Measurements from ENCODE around the gene IGSF21. TPM values are rescaled to one million over a fixed set of nuclear protein-coding genes. Genes with fewer than 3 reads are reported as not detected.

Gene IGSF21
- total RNA-seq, 1 experiment from 2014 or later: 5.2 TPM

GRCh38 chr1:18244762-18245161 lies 137.2 kb downstream of the IGSF21 start:
- no peaks in the 10 kb centered on the region for H3K23me2 ChIP-seq (ENCODE audit: insufficient read length, low read depth, low read length, poor library complexity, severe bottlenecking)
- H3T11ph ChIP-seq (ENCODE audit: low read length): no peak overlapping the region
- Mint-ChIP-seq H3K27ac (no peak overlapping the region), H3K4me3 (no peak overlapping the region), H3K27me3 (ENCODE audit: low read depth) (peaks cover 2% of the 10 kb centered on the region; the same call in 1 of the 2 replicates), H3K4me1 (peaks cover 7 to 13% of the 10 kb centered on the region in 2 experiments), H3K36me3 (ENCODE audit: insufficient read depth in 1 of 3, low read depth in 3 of 3) (no peaks in the 10 kb centered on the region), H3K9me3 (no peaks in the 10 kb centered on the region)
- no peak overlapping the region for H3K9ac ChIP-seq (ENCODE audit: extremely low read depth, insufficient read length, low read length)
- no peak overlapping the region for H2AK5ac ChIP-seq (ENCODE audit: insufficient read length, low read length)
- H2BK15ac ChIP-seq (ENCODE audit: low read depth, low read length): no peak overlapping the region
- no peak overlapping the region for H2BK5ac ChIP-seq (ENCODE audit: insufficient read length, low read length)
- no CpG with 5 or more reads among the region's 1 CpG for WGBS (ENCODE audit: extremely low coverage, insufficient read length, low lambda C conversion rate)
- H3K79me2 ChIP-seq (ENCODE audit: insufficient read depth, low read length): no peaks in the 10 kb centered on the region
- no peaks in the 10 kb centered on the region for H3K9me3 ChIP-seq (ENCODE audit: control insufficient read depth, low read depth, low read length)
- no peak overlapping the region for H2AFZ ChIP-seq (ENCODE audit: low read length)
- H3K18ac ChIP-seq (ENCODE audit: insufficient read length, low read depth, low read length): no peak overlapping the region
- no peak overlapping the region for H2BK12ac ChIP-seq (ENCODE audit: insufficient read length, low read depth, low read length)
- H2BK120ac ChIP-seq (ENCODE audit: low read depth, low read length, poor library complexity, severe bottlenecking): no peak overlapping the region
- no peaks in the 10 kb centered on the region for H3K4me1 ChIP-seq (ENCODE audit: insufficient read depth, low read length)
- no peak overlapping the region for H4K8ac ChIP-seq (replicated peaks; ENCODE audit: insufficient read length, low read depth, low read length)
- H3K4ac ChIP-seq (ENCODE audit: low read depth, low read length): no peak overlapping the region
- no peak overlapping the region for H3K4me2 ChIP-seq (ENCODE audit: insufficient read depth, insufficient read length, low read length)
- H3K27ac ChIP-seq (ENCODE audit: insufficient read length, low read depth, low read length): no peak overlapping the region
- H3K79me1 ChIP-seq (ENCODE audit: insufficient read depth, low read depth, low read length, poor library complexity, severe bottlenecking): no peaks in the 10 kb centered on the region
- H3K56ac ChIP-seq (ENCODE audit: insufficient read length, low read depth, low read length): no peak overlapping the region
- no peak for DNase-seq
- H4K20me1 ChIP-seq (ENCODE audit: control insufficient read depth, insufficient read depth, insufficient read length): no peaks in the 10 kb centered on the region
- H3K23ac ChIP-seq (ENCODE audit: insufficient read length, low read depth, low read length): no peak overlapping the region
- no peak overlapping the region for H4K91ac ChIP-seq (ENCODE audit: insufficient read length, low read depth, low read length)
- no peak overlapping the region for H4K5ac ChIP-seq (ENCODE audit: insufficient read length, low read depth, low read length)
- no peak overlapping the region for H3K14ac ChIP-seq (ENCODE audit: insufficient read depth, low read length)
- TF ChIP-seq CTCF (conservative IDR thresholded peaks at IDR 0.05): no peak
- H2BK20ac ChIP-seq (ENCODE audit: low read depth, low read length, poor library complexity, severe bottlenecking): no peak overlapping the region
- no peaks in the 10 kb centered on the region for H3K27me3 ChIP-seq (ENCODE audit: insufficient read depth, low read length)

All from H9 (cell line).